ENCODE data around the gene TRERF1.

TRERF1 gene

GRCh38 chr6:42188406-42188805, 263.3 kb downstream of the TRERF1 start:
- TF ChIP-seq CTCF (IDR thresholded peaks at IDR 0.05; ENCODE audit: control insufficient read depth, extremely low read depth, insufficient read depth) = no peak

GRCh38 chr6:42185597-42185996, 266.1 kb downstream of the TRERF1 start:
- H3K4me3 ChIP-seq (ENCODE audit: low read depth, low read length) = no peak overlapping the region
- DNase-seq (ENCODE audit: low read depth) = no peak
- no peak for TF ChIP-seq CTCF (IDR thresholded peaks at IDR 0.05; ENCODE audit: control insufficient read depth, extremely low read depth, insufficient read depth)

More at GRCh38 chr6:42188406-42188805, 263.3 kb downstream of the TRERF1 start:
- DNase-seq (ENCODE audit: low read depth) = no peak
- H3K4me3 ChIP-seq (ENCODE audit: low read depth, low read length) = no peak overlapping the region

GRCh38 chr6:42184475-42184874, 267.3 kb downstream of the TRERF1 start:
- DNase-seq (ENCODE audit: low read depth) = no peak
- no peak overlapping the region for H3K4me3 ChIP-seq (ENCODE audit: low read depth, low read length)
- no peak for TF ChIP-seq CTCF (IDR thresholded peaks at IDR 0.05; ENCODE audit: control insufficient read depth, extremely low read depth, insufficient read depth)

GRCh38 chr6:42182101-42182500, 269.6 kb downstream of the TRERF1 start:
- no peak overlapping the region for H3K4me3 ChIP-seq (ENCODE audit: low read depth, low read length)
- DNase-seq (ENCODE audit: low read depth) = no peak
- TF ChIP-seq CTCF (IDR thresholded peaks at IDR 0.05; ENCODE audit: control insufficient read depth, extremely low read depth, insufficient read depth) = no peak

- DNase-seq (ENCODE audit: low read depth) = no peak
- no peak overlapping the region for H3K4me3 ChIP-seq (ENCODE audit: low read depth, low read length)
- TF ChIP-seq CTCF (IDR thresholded peaks at IDR 0.05; ENCODE audit: control insufficient read depth, extremely low read depth, insufficient read depth) = no peak
Measured at GRCh38 chr6:42179945-42180313, 271.8 kb downstream of the TRERF1 start.

GRCh38 chr6:42179261-42179944, 272.3 kb downstream of the TRERF1 start:
- DNase-seq (ENCODE audit: low read depth) = no peak
- no peak overlapping the region for H3K4me3 ChIP-seq (ENCODE audit: low read depth, low read length)
- TF ChIP-seq CTCF (IDR thresholded peaks at IDR 0.05; ENCODE audit: control insufficient read depth, extremely low read depth, insufficient read depth) = no peak
